ENCODE results near the gene ACSF3. TPM values are rescaled to one million over a fixed set of nuclear protein-coding genes. Genes with fewer than 3 reads are reported as not detected.

Gene ACSF3
- 36.6 TPM for total RNA-seq (ENCODE audit: insufficient read depth, low replicate concordance)

DNA sequence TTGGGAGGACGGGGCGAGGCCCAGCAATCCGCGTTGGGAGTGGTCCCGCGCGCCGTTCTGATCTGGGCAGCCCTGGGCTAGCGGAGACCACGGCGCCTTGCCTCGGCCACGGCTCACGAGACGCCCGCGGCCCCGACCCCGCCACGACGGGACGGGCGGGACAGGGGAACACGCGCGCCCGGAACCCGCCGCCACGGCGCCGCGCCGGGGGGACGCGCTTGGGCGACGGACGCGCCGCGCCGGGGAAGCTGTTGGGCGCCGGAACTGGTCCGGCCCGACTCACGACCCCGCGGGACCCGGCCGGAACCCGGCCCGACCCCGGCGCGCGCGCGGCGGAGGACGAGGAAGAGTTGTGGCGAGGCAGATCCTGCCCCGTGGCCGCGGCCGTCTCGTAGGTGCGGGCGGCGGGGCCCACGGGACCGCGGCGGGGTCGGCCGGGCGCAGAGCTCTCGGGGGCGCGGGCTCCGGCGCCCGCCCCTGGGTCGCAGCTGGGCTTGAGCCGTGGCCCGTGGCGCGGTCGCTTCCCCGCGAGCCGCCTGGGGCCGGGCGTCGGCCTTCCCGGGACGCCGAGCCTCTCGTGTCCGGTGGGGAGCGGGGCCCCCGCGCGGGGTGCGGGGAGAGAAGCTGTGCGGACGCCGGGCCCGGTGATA is at the start of gene ACSF3:
ACSF3 (plus strand) TSS at position 251 of the 650 bp plus-strand sequence. CDS start 6,830 bp downstream, outside the sequence.
- peak; percentile 45 for DNase-seq (ENCODE audit: low spot score)

DNA sequence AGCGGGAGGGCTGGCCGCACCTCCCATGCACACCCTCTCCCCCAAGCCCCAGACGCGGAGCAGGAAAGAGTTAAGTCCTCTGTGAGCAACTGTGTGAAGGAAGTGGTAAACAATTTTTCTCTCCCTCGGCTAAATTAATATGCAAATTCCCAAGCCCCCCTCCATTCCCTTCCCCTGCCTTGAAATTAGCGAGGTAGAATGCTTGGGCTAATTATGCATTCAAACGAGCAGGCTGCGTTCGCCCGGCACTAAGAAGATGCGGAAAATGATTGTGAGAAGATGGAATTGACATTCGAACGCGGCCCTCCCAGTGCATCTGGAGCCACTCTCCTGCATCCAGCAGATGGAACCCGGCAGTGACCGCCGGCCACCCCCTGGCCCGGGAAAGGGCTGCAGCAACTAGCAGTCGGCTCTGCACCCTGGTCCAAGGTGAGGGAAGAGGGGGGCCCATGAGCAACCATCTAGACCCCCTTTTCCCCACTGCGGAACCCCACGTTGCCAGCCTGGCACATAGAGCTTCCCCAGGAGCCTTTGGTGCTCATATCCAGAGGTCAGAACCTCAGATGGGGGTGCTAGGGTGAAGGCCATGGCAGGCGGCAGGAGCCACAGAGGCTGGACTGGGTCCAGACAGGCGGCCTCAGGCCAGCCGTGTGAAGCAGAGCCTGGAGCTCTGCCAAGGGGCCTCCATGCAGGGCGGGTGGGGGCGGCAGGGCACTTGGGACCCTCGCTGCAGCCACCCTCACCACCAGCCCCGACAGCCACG is 49.1 kb upstream of the ACSF3 start:
- no peak for DNase-seq (ENCODE audit: low spot score)

DNA sequence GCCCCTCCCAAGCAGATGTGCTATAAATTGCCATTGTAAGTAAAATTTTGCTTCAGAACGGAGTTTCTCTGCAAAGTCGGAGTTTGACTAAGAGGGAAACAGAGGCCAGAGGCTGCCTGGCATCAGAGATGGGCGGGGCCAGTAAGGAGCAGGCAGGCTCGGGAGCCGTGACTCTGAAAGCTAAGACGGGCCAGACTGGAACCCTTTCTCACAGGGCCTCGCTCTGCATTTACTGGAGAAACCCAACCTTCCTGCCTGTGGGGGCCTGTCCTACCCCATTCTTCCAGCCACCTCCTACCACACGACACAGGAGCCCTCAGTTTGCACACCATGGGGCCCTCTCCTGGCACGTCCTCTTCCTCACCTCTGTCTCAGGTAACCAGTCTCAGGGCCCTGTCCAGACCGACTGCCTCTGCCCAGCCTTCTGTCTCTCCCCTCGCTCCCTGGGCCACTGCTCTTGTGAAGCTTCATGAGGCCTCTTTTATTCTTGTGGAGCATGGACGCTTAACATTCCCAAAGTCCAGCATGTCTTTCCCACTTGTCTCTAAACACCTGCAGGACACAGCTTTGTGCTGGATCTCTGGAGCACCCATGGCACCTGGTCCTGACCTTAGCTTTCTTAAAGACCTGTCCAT is 48.4 kb upstream of the ACSF3 start:
- DNase-seq (ENCODE audit: low spot score), result no peak

DNA sequence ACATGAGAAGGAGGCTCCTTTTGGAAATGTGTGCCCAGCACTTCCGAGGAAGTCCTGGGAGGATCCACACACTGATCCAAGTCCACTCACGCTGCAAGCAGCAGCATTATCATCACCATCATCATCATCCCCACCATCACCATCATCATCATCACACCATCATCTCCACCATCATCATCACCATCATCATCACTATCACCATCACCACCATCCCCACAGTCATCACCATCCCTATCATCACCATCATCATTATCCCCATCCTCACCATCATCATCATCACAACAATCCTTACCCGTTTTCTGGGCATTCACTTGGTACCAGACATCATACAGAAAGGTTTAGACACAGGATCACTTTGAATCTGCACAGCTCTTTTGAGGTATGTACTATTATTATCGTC is 47.8 kb upstream of the ACSF3 start:
- DNase-seq (ENCODE audit: low spot score), result no peak

DNA sequence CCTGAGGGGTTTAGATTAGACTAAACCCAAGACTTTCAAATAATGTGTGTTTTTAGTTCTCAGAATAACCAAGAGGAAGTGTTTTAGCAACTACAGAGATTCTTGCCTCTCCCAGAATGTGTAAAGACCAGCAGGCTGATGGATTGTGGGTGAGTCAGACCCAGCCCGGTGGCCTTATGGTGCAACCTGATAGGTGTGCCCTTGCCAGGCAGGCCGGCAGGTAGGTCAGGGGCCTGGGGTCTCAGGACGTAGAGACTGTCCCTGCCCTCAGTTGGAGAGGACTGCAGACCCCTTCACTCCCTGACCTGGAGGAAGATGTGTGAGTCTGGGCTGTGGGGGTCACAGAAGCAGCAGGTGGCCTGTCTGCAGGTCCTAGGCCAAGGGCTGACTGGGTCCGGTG is 47.2 kb upstream of the ACSF3 start:
- DNase-seq (ENCODE audit: low spot score), result no peak

DNA sequence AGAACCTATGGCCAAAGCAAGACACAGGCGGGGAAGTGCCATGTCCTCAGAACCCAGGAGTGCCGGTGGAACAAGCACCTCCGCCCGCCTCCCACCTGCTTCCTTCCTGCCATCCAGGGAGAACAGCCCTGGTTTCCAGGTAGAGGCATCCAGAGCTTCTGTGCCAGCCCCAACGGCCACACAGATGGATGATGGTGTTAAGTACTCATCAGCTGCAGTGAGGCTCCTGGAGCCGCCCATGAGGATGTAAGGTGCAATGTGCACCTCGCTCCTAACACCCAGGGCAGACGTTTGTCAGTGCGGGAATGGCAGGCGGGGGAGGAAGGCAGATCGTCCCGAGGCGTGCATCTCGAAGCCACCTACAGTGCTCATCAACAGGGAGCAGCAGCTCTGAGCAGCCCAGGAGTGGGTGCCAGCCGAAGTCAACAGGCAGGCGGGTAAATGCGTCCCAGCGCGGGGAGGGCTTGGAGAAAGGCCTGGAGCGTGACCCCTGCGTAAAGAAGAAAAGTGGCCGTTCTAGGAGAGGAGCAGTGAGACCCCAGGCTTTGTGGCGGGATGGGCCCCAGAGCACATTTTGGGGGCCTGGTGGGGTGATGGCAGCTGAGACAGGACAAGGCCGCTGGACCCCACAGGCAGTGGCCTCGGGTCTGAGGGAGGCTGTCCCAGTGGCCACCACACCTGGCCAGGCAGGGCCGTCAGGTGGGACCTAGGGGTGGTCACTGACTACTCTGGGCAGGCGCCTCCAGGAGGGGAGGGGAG is 46.1 kb upstream of the ACSF3 start:
- no peak for DNase-seq (ENCODE audit: low spot score)

DNA sequence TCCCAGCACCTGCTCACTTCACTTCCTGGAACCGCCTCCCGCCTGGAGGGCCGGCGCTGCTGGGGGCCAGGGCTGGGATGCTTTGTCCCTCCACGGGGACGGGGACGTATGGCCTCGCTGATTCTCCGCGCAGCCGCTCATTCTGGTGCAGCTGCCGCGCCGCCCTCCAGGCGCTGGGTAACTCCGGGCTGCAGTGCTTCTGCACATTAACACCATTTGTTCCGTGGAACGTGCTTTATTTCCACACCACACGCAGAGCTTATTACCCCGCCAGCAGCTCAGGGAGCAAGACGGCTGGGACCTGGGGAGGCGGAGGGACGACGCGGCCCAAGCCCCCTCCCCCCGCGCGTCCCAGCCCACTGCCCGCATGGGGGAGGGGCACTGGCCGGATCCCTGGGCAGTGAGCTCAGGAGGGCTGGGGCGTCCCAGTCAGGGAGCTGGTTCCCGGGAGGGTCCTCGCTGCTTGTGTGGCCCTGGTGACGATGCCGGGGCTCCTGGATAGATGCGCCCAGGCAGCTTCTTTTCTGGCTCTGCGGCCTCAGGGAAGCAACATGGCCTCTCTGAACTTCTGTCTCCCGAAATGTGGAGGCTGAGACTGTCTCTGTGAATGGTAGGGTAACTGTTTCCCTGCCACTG is 45.4 kb upstream of the ACSF3 start:
- DNase-seq (ENCODE audit: low spot score), result no peak

DNA sequence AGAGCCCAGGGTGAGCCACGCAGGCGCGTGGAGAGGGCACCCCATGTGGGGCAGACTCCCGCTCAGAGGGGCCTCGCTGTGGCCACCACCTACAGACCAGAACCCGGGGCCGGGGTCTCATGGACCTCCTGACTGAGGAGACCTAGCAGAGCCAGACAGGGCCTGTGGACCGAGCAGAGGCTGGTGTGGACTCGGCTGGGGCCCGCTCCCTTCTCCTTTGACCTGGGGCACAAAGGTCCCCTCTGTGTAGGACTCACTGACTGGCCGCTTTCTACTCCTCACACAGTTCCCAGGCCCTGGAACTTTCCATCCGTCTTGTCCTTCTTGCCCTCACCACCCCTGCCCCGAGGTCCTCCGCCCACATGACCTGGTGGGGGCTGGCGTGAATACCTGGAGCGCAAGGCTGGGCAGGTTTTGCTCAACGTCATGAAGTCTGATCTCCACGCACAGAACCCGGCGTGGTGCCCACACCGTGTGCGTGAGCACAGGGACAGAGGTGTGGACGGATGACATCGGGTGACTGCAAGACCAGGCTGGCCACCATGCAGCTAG is 44.7 kb upstream of the ACSF3 start:
- no peak for DNase-seq (ENCODE audit: low spot score)

DNA sequence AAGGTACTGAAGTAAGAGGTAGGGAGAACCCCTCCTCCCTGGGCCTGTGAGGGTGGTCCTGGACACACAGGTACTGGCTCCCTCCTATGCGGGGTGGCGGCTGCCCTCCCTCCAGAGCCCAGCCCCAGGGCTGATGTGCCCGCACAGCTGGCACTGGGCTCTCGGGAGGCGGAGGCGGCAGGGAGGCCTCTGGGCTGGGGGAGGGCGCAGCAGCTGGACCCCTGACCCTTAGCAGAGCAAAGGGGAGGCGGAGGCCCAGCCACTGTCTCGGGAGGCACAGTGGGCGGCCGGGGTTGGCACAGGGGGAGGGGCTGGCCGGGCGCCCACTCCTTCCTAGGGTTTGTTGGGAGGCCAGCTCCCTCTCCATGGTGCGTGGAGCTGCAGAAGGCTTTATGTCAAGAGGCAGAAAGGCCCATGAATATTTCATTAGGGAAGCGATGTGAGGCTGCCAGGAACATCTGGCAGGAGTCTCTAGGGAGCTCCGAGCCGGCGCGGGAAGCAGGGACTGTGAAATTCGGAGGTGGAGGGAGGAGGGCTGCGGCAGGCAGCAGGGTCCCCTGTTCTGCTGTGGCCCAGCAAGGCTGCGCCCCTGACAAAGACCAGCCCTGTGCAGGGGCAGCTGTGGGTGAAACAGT is 44.1 kb upstream of the ACSF3 start:
- DNase-seq (ENCODE audit: low spot score), result no peak

DNA sequence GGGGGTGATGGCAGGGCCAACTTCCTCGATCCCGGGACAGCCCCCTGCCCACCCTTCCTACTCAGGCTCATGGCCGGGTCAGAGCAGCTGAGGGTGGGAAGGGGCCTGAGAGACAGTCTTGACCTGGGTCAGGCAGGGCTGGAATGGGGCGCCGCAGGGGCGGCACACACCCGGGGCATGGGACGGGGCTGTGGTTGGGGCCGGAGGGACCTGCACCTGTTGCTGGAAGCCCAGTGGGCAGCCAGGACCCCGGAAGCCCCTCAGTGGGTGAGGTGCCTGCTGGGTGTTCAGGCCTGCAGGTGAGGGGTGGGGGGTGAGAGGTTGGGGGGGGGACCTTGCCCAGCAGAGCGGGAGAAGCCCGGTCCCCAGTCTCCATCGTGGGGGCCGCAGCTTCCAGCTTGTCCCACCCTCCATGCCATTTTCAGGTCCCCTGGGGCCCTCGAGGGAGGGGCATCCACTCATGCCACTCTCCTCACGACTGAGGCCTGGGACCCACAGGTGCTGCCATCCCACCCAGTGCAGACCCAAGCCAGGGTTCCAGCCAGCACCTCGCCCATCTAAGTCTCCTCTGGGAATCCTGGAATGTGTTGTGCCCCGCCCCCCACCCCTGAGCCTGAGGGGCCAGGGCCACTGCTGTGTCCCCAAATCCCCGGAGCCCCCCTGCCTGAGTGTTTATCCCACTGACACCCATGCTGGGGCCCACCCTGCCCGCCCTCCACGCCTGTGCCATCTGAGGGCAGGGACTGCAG is 43.4 kb upstream of the ACSF3 start:
- DNase-seq (ENCODE audit: low spot score), result no peak

DNA sequence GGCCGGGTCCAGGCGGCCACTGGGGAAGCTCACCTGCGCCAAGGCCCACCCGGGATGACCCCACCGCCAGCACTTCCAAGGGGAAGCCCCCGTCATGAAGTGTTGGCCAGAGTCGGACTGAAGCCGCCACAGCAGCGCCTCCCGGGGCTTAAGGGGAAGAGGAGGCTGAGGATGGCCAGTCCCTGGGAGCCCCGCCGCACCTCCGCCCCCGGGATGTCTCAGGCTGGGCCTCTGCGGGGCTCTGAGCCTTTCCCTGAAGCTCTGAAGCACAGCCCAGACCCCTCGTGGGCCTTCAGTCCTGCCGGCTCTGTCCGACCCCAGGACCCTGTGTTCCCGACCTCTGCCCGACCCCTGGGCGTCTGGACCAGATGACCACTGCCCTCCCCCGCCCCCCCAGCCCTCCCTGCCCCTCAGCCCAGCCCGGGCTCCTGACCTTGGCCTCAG is 42.8 kb upstream of the ACSF3 start:
- DNase-seq (ENCODE audit: low spot score), result no peak

DNA sequence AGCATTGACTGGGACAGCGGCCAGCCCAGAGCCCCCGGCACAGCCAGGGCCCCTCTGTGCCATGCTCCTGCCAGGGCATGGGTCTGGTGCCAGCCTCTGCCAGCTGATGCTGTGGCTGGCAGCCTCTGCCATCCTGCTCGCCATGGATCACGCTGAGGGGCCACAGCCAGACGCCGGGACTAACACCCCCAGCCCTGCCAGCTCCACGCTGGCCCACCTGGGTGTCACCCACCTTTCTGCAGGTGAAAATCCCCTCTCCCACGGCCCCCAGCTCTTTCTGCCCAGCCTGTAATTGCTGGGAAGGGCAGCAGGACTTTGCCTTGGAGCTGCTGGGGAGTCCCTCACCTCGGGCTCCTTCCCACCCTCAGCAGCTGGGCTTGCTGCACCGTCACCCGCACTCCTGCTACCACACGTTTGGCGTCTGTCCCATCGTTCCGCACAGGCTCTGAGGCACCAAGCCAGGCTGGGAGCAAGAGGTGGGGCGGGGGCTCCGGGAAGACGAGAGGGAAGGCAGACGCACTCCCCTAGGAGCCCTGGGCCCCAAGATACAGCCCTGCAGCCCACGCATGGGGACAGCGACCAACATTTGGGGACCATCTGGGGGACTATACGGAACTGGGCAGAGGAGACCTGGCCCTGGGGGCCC is 42.0 kb upstream of the ACSF3 start:
- no peak for DNase-seq (ENCODE audit: low spot score)

DNA sequence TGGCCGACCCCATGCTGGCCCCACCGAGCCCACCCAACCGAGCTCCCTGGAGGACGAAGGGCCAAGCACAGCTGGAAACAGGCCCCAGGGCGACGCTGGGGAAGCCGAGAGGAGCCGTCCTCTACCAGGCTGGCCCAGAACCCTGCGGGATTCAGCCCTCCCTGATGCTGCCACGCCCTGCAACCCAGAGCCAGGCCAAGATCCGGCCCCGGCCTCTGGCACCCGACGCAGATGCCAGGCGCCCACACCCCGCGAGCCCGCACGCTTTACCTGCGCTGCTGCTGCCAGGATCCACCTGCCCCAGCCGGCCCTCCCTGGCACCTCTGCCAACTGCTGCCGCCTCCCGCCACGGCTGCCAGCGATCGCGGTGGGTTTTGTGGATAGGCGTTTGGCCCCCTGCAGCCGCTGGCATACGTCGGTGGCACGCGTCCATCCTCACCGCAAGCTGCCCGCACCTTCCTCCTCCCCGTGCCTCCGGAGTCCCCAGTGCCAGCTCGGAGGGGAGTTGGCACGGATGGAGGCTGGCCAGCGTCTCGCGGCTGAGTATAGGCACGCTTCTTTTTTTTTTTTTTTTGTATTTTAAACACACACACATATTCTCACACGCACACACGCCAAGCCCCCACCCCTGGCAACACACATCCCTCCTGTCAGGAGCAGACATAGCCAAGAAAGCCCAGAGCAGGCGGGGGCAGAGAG is 41.3 kb upstream of the ACSF3 start:
- no peak for DNase-seq (ENCODE audit: low spot score)

DNA sequence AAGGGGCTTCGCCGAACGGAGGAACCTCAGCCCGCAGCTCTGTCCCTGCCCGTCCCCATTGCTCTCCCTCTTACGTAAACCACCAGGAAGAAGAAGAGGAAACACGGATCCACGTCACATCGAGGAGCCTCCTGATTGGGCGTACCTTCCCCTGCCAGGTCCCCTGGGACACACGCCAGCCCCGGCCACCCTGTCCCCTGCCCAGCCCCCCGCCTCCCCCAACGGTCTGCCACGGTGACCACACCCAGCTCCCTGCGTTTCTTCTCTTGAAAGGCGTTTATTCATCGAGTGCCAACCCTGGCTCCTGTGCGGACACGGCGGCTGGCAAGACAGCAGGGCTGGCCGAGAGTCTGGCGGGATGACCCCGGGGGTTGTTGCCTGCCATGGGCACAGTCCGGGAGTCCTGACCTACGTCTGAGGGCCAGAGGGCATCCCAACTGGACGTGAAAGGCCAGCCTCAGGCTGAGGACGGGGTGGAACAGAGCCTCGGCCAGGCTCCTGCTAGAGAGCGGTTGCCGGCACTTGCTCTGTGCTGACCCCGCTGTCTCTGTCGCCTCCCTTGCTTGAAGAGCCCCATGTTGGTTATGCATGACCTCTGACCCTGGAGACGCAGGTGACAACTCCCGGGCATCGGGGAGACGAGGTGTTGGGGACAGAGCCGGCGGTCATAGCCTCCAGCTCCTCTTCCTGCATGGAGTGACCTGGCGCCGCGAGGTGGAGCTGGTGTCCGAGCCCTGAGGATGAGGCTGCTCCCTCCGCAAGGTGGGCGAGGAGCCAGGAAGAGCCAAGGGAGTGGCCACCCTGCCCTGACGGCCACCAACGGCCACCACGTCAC is 40.5 kb upstream of the ACSF3 start:
- no peak for DNase-seq (ENCODE audit: low spot score)

DNA sequence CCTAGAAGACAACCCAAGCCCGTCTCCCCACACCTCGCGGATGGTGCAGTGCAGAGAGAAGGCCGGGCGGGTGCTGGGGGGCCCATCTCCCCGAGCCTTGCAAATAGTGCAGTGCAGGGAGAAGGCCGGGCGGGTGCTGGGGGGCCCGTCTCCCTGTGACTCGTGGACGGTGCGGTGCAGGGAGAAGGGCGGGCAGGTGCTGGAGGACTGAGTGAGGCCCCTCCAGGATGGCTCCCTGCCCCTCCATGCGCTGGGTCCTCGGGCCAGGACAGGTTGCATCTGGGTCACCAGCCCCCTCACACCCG is 40.0 kb upstream of the ACSF3 start:
- no peak for DNase-seq (ENCODE audit: low spot score)

DNA sequence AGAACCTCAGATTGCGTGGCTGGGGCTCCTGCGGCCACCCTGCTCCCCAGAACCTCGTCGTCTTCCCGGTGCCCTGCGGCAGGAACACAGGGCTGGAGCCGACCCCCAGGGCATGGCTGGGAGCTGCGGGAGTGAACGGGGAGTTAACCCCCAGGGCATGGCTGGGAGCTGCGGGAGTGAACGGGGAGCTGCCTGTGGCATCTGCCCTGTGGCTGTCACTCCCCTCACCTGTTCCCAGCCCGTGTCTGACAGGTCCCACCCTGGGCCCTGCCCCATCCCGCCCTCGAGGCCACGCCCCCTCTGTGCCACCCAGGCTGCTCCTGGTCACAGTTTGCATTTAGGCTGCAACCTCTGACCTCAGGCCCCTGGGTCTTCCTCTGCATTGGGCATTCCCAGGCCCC is 39.4 kb upstream of the ACSF3 start:
- no peak for DNase-seq (ENCODE audit: low spot score)

DNA sequence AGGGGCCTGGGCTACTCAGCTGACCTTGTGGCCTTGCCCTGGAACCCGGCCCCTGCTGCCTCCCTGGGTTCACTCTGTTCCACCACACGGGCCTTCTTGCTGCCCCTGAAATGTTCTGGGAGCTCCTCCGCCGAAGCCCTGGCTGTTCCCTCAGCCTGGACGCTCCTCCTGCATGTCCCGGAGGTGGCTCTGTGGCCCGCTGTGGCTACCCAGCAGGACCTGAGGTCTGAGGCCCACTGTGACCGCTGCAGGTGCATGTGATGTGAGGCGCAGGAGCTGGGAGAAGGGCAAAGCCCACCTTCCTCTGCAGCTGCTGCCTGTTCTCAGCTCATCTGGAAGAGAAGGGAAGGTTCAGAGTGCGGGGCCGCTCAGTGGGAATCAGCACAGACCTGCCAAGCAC is 38.9 kb upstream of the ACSF3 start:
- DNase-seq (ENCODE audit: low spot score), result no peak

DNA sequence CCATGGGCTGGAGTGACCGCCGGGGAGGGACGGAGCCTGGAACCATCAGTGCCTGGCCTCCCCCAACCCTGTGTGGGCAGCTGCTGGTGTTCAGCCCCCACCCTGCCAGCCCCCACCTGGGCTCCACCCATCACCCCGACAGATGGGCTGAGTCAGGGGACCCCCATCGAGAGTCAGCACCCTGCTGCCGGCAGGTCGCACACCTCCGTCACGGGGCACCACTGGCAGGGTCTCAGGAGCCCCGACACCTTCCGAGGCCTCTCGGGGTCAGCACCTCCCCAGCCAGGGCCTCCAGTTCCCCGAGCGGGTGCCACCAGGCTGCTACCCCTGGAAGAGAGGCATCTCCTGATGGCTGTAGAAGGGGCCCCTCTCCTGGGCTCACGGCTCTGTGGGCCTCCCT is 38.3 kb upstream of the ACSF3 start:
- DNase-seq (ENCODE audit: low spot score), result no peak

Data from umbilical cord (tissue), 2 donors.